Osteocyte (in vitro differentiated cells): ENCODE data around the gene MIF. TPM values are rescaled to one million over a fixed set of nuclear protein-coding genes. Genes with fewer than 3 reads are reported as not detected.
A peak's percentile ranks its signal among the peaks of the same experiment; 100 is the strongest.
"Not testable (repeated sequence)": the region's sequence is repeated elsewhere in the genome, so short reads cannot be mapped to it uniquely, and the experiment has no call there.

ENCODE experiments used
- DNase-seq: peaks from one replicate; pipeline ENCODE4 v3.0.0; 2021; ENCODE audit warnings: mixed read lengths; ENCODE audit not compliant: unreplicated experiment; ENCODE audit errors: extremely low spot score
- H3K27ac Mint-ChIP-seq: one replicate; pipeline ENCODE4 v1.8.0; 2021; ENCODE audit warnings: mild to moderate bottlenecking, mixed read lengths; ENCODE audit not compliant: unreplicated experiment
- H3K27me3 Mint-ChIP-seq: one replicate; pipeline ENCODE4 v1.8.0; 2021; ENCODE audit warnings: mixed read lengths; ENCODE audit not compliant: unreplicated experiment
- H3K36me3 Mint-ChIP-seq: one replicate; pipeline ENCODE4 v1.8.0; 2021; ENCODE audit warnings: mixed read lengths; ENCODE audit not compliant: unreplicated experiment
- H3K4me1 Mint-ChIP-seq: one replicate; pipeline ENCODE4 v1.8.0; 2021; ENCODE audit warnings: mixed read lengths; ENCODE audit not compliant: unreplicated experiment
- H3K4me3 Mint-ChIP-seq: one replicate; pipeline ENCODE4 v1.8.0; 2021; ENCODE audit warnings: mild to moderate bottlenecking, moderate library complexity, mixed read lengths; ENCODE audit not compliant: unreplicated experiment
- H3K9me3 Mint-ChIP-seq: one replicate; pipeline ENCODE4 v1.8.0; 2021; ENCODE audit warnings: mixed read lengths; ENCODE audit not compliant: unreplicated experiment
- CTCF ChIP-seq: fragments of 200-600 bp; sonication (generic); IDR thresholded peaks from 2 replicates; pipeline ENCODE4 v1.5.0; 2021; ENCODE audit warnings: antibody characterized with exemption, mild to moderate bottlenecking, moderate library complexity
- total RNA-seq: library from RNA; stranded (reverse); gene quantifications from 2 replicates; pipeline ENCODE4 v1.2.1, GENCODE V29; 2021

The MIF gene
- total RNA-seq, 1 donor from 2014 or later = 363 TPM

DNA sequence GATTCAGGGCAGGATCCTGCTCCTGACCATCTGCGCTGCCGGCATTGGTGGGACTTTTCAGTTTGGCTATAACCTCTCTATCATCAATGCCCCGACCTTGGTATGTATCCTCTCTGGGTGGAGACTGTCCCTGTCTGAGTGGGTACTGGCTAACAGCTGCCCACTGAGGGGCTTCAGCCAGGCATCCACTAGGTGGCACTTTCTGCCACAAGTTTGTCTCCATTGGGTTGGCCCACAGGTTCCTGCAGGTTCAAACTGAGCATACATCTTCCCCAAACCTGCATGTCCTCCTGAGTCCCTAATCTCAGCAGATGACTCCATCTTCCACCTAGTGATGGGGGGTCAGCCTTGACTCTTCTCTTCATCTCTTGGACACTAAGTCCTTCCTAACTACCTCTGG is 32.1 kb upstream of the MIF start:
- Mint-ChIP-seq H3K4me3 (no peak overlapping the region), H3K27me3 (no peaks in the 10 kb centered on the region), H3K27ac (no peak overlapping the region), H3K4me1 (peaks cover 7% of the 10 kb centered on the region), H3K36me3 (peaks cover 6% of the 10 kb centered on the region), H3K9me3 (no peaks in the 10 kb centered on the region)
- peak; percentile 65 for TF ChIP-seq CTCF
- no peak for DNase-seq

DNA sequence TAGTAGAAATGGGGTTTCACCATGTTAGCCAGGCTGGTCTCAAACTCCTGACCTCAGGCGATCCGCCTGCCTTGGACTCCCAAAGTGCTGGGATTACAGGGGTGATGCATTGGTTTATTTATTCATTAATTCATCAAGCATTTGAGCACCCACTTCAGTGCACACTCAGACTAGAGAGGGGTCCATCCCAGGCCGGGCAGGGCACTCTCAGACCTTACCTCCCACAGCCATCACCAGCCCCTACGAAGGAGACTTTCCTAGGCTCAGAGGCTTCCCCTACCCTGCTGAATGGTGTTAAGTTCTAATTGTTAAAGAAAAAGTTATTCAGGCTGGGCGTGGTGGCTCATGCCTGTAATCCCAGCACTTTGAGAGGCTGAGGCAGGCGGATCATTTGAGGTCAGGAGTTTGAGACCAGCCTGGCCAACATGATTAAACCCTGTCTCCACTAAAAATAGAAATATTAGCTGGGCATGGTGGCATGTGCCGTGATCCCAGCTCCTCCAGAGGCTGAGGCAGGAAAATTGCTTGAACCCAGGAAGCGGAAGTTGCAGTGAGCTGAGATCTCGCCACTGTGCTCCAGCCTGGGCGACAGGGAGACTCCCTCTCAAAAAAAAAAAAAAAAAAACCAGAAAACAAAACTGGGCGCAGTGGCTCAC is 29.6 kb upstream of the MIF start:
- not testable (repeated sequence) for H3K9me3 Mint-ChIP-seq, H3K27me3 Mint-ChIP-seq, H3K4me1 Mint-ChIP-seq, H3K27ac Mint-ChIP-seq, DNase-seq, H3K4me3 Mint-ChIP-seq
- H3K36me3 Mint-ChIP-seq = peaks cover 17% of the 10 kb centered on the region

GRCh38 chr22:23868580-23868979 is 25.6 kb upstream of the MIF start:
- H3K9me3 Mint-ChIP-seq = no peaks in the 10 kb centered on the region
- no peak for DNase-seq
- no peaks in the 10 kb centered on the region for H3K4me1 Mint-ChIP-seq
- H3K27ac Mint-ChIP-seq = no peak overlapping the region
- no peaks in the 10 kb centered on the region for H3K27me3 Mint-ChIP-seq
- no peak for TF ChIP-seq CTCF
- peaks cover 21% of the 10 kb centered on the region for H3K36me3 Mint-ChIP-seq
- H3K4me3 Mint-ChIP-seq = no peak overlapping the region

DNA sequence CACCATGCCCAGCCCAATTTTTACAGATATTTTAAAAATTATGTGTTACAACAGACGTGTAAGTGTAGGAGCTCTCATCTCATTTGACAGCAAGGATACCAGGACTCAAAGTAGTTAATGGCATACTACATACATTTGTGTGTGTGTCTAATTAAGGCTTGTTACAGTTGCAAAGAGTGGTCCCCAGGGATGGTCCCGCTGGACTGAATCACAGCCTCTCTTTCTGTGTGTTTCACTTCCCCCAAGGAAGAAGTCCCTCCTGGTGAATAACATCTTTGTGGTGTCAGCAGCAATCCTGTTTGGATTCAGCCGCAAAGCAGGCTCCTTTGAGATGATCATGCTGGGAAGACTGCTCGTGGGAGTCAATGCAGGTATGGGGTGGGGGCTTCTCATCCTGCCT is 19.3 kb upstream of the MIF start:
- no peak for DNase-seq
- Mint-ChIP-seq H3K4me3 (no peak overlapping the region), H3K27ac (no peak overlapping the region), H3K9me3 (no peaks in the 10 kb centered on the region), H3K27me3 (no peaks in the 10 kb centered on the region), H3K4me1 (no peaks in the 10 kb centered on the region), H3K36me3 (peaks cover 39% of the 10 kb centered on the region)
- TF ChIP-seq CTCF = no peak

DNA sequence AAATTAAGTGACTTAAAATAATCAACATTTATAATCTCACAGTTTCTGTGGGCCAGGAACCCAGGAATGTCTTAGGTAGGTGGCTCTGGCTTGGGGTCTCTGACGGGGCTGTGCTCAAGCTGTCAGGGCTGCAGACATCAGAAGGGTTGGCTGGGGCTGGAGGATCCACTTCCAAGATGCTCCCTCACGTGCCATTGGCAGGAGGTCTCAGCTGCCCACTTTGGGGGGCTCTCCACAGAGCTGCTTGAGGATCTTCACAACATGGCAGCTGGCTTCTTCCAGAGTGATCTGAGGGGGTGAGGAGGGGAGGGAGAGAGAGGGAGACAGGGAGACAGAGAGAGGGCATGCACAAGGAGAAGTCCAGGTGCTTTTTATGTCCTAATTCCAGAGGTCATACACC is 18.4 kb upstream of the MIF start:
- DNase-seq = no peak
- no peak for TF ChIP-seq CTCF
- peaks cover 42% of the 10 kb centered on the region for H3K36me3 Mint-ChIP-seq

DNA sequence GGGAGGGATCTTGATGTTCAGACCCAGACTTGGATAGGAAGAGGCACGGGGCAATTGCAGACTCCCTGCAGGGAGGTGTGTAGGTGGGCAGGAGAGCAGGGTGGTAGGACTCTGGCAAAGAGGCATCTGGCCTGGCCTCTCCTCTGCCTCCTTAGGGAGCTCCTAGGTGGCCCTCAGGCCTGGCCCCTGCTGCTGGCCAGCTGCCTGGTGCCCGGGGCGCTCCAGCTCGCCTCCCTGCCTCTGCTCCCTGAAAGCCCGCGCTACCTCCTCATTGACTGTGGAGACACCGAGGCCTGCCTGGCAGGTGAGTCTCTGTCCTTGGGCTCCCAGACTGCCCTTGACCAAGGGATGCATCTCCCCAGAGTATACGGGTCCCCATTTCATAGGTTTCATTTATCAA is 16.6 kb upstream of the MIF start:
- no peaks in the 10 kb centered on the region for H3K4me1 Mint-ChIP-seq
- no peaks in the 10 kb centered on the region for H3K9me3 Mint-ChIP-seq
- TF ChIP-seq CTCF = no peak
- no peak overlapping the region for H3K4me3 Mint-ChIP-seq
- no peak for DNase-seq
- no peaks in the 10 kb centered on the region for H3K27me3 Mint-ChIP-seq
- peaks cover 45% of the 10 kb centered on the region for H3K36me3 Mint-ChIP-seq
- H3K27ac Mint-ChIP-seq = no peak overlapping the region

More for the DNA sequence above, 18.4 kb upstream of the MIF start:
- no peaks in the 10 kb centered on the region for H3K9me3 Mint-ChIP-seq
- no peak overlapping the region for H3K4me3 Mint-ChIP-seq
- no peaks in the 10 kb centered on the region for H3K4me1 Mint-ChIP-seq
- H3K27me3 Mint-ChIP-seq = no peaks in the 10 kb centered on the region
- H3K27ac Mint-ChIP-seq = no peak overlapping the region
